ENCODE results near the gene ZDHHC17. TPM values are rescaled to one million over a fixed set of nuclear protein-coding genes. Genes with fewer than 3 reads are reported as not detected.

ZDHHC17 gene
- total RNA-seq, 1 experiment from 2014 or later = 25.3 TPM

DNA sequence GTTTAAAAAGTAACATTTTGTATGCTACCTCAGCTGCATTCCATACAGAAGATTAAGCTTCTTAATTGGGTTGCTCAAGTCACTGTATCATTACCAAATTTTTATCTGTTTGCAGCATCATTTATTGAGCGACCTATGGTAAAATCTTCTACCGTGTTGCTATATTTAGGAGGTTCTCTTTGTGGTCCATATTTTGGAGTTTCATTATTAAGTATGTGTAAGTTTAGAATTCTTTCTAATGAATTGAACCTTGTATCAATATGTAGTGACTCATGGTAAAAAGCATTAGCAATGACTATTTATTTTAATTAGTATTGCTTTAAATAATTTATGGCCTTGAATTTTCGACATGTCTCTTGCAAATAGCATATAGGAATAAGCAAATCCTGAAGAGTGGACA, 72.7 kb downstream of the ZDHHC17 start (continued):
- no peak for TF ChIP-seq ATF3 (IDR thresholded peaks at IDR 0.05)
- no peak for TF ChIP-seq JUND (IDR thresholded peaks at IDR 0.05)
- no peak for TF ChIP-seq EGR1 (IDR thresholded peaks at IDR 0.05; ENCODE audit: low read depth)
- TF ChIP-seq SRF (IDR thresholded peaks at IDR 0.05; ENCODE audit: low read depth) = no peak
- no peak for TF ChIP-seq ZNF274 (IDR thresholded peaks at IDR 0.05; ENCODE audit: low read depth, low read length)
- no peak for TF ChIP-seq RAD21 (IDR thresholded peaks at IDR 0.05; ENCODE audit: low read depth)
- TF ChIP-seq FOSL1 (IDR thresholded peaks at IDR 0.05; ENCODE audit: low read depth) = no peak
- TF ChIP-seq ZFX (IDR thresholded peaks at IDR 0.05) = no peak

DNA sequence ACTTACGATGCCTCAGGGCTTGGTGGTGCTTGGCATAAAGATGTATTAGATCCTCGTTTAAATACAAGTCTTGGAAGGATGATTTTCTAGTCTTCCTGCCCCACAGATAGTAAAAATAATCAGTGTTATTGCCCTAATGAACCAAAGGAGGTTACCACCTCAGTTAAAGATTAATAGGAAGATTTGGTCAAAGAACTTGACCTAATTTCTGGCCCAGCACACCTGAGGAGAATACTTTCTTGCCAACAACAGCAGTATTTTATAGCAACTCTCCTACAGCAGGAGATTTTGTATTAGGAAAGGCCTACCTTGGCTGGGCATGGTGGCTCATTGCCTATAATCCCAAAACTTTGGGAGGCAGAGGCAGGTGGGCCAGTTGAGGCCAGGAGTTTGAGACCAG, 83.3 kb downstream of the ZDHHC17 start:
- Histone ChIP-seq H2AFZ (ENCODE audit: low read depth, low read length, poor library complexity, severe bottlenecking) (no peak overlapping the region), H3K9me3 (ENCODE audit: control insufficient read depth in 1 of 2, insufficient read depth in 1 of 2, low read depth in 1 of 2, low read length in 2 of 2) (no peaks in the 10 kb centered on the region), H3K79me2 (ENCODE audit: insufficient read depth, low read length) (no peaks in the 10 kb centered on the region), H3K9me2 (ENCODE audit: insufficient read depth) (no peaks in the 10 kb centered on the region), H3K4me3 (replicated peaks in 1 of 2; ENCODE audit: low read depth in 1 of 2, low read length in 2 of 2) (no peak overlapping the region), H4K20me1 (ENCODE audit: insufficient read depth) (no peaks in the 10 kb centered on the region), H3K4me2 (ENCODE audit: low read length) (no peak overlapping the region), H3K27ac (ENCODE audit: low read depth, low read length) (no peak overlapping the region), H3K27me3 (ENCODE audit: insufficient read depth, low read length) (no peaks in the 10 kb centered on the region), H3K4me1 (ENCODE audit: control insufficient read depth in 1 of 2, insufficient read depth in 2 of 2, low read length in 2 of 2) (no peaks in the 10 kb centered on the region), H3K9ac (ENCODE audit: low read length) (no peak overlapping the region), H3K36me3 (ENCODE audit: control insufficient read depth in 1 of 2, insufficient read depth in 2 of 2, low read length in 2 of 2) (peaks cover 0 to 4% of the 10 kb centered on the region in 2 experiments; a peak in 1 of 4 replicates)
- no peak for DNase-seq (ENCODE audit: low read depth, low spot score)
- ChIA-PET CTCF (no interaction called here), POLR2A (no interaction called here), RAD21 (ENCODE audit: low non-redundant PET in 1 of 2, low total read pairs in 2 of 2, uncharacterized antibody in 2 of 2, unreplicated experiment in 2 of 2) (interaction anchor here in 1 of 2 experiments (0.9 kb wide), 1 partner anchor 226 kb away, joined by 3 read pairs; no protein-coding TSS in a partner anchor)
- no TSS peak for BruUV-seq (replicated peaks)
- intact Hi-C loops (cut with micrococcal nuclease) = no loop called here
- ATAC-seq = no peak
- TF ChIP-seq, protein P1, sequence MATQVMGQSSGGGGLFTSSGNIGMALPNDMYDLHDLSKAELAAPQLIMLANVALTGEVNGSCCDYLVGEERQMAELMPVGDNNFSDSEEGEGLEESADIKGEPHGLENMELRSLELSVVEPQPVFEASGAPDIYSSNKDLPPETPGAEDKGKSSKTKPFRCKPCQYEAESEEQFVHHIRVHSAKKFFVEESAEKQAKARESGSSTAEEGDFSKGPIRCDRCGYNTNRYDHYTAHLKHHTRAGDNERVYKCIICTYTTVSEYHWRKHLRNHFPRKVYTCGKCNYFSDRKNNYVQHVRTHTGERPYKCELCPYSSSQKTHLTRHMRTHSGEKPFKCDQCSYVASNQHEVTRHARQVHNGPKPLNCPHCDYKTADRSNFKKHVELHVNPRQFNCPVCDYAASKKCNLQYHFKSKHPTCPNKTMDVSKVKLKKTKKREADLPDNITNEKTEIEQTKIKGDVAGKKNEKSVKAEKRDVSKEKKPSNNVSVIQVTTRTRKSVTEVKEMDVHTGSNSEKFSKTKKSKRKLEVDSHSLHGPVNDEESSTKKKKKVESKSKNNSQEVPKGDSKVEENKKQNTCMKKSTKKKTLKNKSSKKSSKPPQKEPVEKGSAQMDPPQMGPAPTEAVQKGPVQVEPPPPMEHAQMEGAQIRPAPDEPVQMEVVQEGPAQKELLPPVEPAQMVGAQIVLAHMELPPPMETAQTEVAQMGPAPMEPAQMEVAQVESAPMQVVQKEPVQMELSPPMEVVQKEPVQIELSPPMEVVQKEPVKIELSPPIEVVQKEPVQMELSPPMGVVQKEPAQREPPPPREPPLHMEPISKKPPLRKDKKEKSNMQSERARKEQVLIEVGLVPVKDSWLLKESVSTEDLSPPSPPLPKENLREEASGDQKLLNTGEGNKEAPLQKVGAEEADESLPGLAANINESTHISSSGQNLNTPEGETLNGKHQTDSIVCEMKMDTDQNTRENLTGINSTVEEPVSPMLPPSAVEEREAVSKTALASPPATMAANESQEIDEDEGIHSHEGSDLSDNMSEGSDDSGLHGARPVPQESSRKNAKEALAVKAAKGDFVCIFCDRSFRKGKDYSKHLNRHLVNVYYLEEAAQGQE (IDR thresholded peaks at IDR 0.05; ENCODE audit: low read depth) = no peak
- TF ChIP-seq CTCF (IDR thresholded peaks at IDR 0.05 in 2 of 3, conservative IDR thresholded peaks at IDR 0.05 in 1 of 3; ENCODE audit: borderline replicate concordance in 1 of 3, insufficient read depth in 1 of 3, low read depth in 2 of 3, low read length in 2 of 3) (no peak), ZBTB33 (IDR thresholded peaks at IDR 0.05; ENCODE audit: extremely low read depth, insufficient replicate concordance, low read length) (no peak), CEBPB (IDR thresholded peaks at IDR 0.05; ENCODE audit: low read depth) (no peak), SIN3A (IDR thresholded peaks at IDR 0.05; ENCODE audit: low read depth) (no peak), ZNF274 (IDR thresholded peaks at IDR 0.05; ENCODE audit: low read depth, low read length) (no peak)

All from HCT116 (cell line).